NB4 (cell line): ENCODE data around the gene IL3RA.
"Not testable (repeated sequence)": the region's sequence is repeated elsewhere in the genome, so short reads cannot be mapped to it uniquely, and the experiment has no call there.

Source experiments
- DNase-seq: peaks from one replicate; pipeline ENCODE4 v3.0.0; 2010; ENCODE audit warnings: low read depth
- H3K4me3 ChIP-seq: one replicate; pipeline ENCODE4 v1.5.1; 2011; ENCODE audit warnings: mild to moderate bottlenecking, low read depth, low read length, moderate library complexity
- MAX ChIP-seq: IDR thresholded peaks from 2 replicates; pipeline ENCODE4 v1.6.1; 2011; ENCODE audit warnings: low read depth, low read length
- MYC ChIP-seq: IDR thresholded peaks from 2 replicates; pipeline ENCODE4 v1.6.1; 2011; ENCODE audit warnings: low read depth, low read length
- POLR2A ChIP-seq: IDR thresholded peaks from 2 replicates; pipeline ENCODE4 v1.6.1; 2011; ENCODE audit warnings: mild to moderate bottlenecking; ENCODE audit not compliant: insufficient read length; ENCODE audit errors: extremely low read depth
- TF ChIP-seq, protein P1 (sequence below): IDR thresholded peaks from one replicate; pipeline ENCODE4 v1.5.1; 2012; ENCODE audit warnings: low read depth, low read length

IL3RA gene

DNA sequence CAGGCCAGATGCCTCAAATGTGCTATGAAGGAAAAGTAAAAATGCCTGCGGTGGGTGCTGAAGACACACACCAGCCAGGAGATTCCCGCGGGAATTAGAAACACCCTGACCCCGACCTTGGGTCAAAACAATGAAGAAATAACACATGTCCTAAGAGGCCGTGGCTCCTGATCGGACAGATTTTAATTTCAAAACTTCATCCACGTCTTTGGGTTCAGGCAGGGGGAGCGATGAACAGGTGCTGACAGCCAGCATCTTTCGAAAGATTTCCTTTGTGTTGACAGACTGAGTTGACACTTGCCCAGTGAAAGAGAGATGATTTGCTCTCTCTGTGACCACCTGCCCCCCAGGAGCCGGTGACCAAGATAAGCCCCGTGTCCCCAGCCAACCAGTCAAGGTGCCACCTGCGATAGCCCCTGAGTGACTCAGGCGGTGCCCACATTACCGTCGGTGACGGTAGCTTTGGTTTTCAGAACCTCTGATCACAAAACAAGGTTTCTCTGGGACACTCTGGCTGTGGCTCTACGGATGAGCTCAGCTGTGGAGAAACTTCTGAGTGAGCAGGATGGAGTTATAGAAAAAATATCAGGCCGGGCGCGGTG is 11.0 kb upstream of the IL3RA start:
- no peak overlapping the region for H3K4me3 ChIP-seq
- TF ChIP-seq POLR2A (no peak), MYC (no peak), MAX (no peak)
- TF ChIP-seq, protein P1, sequence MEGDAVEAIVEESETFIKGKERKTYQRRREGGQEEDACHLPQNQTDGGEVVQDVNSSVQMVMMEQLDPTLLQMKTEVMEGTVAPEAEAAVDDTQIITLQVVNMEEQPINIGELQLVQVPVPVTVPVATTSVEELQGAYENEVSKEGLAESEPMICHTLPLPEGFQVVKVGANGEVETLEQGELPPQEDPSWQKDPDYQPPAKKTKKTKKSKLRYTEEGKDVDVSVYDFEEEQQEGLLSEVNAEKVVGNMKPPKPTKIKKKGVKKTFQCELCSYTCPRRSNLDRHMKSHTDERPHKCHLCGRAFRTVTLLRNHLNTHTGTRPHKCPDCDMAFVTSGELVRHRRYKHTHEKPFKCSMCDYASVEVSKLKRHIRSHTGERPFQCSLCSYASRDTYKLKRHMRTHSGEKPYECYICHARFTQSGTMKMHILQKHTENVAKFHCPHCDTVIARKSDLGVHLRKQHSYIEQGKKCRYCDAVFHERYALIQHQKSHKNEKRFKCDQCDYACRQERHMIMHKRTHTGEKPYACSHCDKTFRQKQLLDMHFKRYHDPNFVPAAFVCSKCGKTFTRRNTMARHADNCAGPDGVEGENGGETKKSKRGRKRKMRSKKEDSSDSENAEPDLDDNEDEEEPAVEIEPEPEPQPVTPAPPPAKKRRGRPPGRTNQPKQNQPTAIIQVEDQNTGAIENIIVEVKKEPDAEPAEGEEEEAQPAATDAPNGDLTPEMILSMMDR = no peak
- peak; percentile 34 for DNase-seq

- no peak for DNase-seq
- TF ChIP-seq POLR2A (no peak), MAX (no peak), MYC (no peak)
- TF ChIP-seq, protein P1 = no peak
- no peak overlapping the region for H3K4me3 ChIP-seq
These were observed 8.8 kb upstream of the IL3RA start for GRCh38 chrX:1327651-1328304.

DNA sequence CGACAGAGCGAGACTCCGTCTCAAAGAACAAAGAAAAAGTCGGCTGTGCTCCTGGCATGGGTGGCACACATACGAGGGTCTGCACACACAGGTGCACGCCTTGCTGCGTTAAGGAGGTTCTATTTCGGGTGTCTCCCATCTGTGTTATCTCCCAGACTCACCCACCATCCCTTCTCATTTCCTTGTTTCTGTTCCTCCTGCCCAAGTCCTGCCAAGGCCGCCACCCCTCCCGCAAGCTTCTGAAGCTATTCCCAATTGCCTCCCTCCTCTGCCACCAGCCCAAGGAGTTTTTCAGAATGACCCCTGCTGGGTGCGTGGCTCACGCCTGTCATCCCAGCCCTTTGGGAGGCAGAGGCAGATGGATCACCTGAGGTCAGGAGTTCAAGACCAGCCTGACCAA is 6.0 kb upstream of the IL3RA start:
- DNase-seq = no peak
- no peak for TF ChIP-seq MAX
- TF ChIP-seq, protein P1 = no peak
- no peak for TF ChIP-seq MYC
- no peak for TF ChIP-seq POLR2A
- no peak overlapping the region for H3K4me3 ChIP-seq

DNA sequence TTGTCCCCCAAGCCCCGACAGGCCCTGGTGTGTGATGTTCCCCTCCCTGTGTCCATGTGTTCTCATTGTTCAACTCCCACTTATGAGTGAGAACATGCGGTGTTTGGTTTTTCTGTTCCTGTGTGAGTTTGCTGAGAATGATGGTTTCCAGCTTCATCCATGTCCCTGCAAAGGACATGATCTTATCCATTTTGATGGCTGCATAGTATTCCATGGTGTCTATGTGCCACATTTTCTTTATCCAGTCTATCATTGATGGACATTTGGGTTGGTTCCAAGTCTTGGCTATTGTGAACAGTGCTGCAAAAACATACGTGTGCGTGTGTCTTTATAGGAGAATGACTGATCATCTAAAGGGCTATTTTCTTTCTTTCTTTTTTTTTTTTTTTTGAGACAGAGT is 4.2 kb upstream of the IL3RA start:
- not testable (repeated sequence) for DNase-seq, H3K4me3 ChIP-seq

- TF ChIP-seq MYC = no peak
- no peak for TF ChIP-seq MAX
- no peak for TF ChIP-seq POLR2A
- TF ChIP-seq, protein P1 = no peak
- DNase-seq = no peak
- H3K4me3 ChIP-seq = no peak overlapping the region
These were observed 1.7 kb upstream of the IL3RA start for GRCh38 chrX:1334854-1335253.

- peak; percentile 4 for TF ChIP-seq POLR2A
- TF ChIP-seq, protein P1 = no peak
- no peak for DNase-seq
- peak overlapping the region; percentile 72 for H3K4me3 ChIP-seq
These were observed 579 bp downstream of the IL3RA start for GRCh38 chrX:1336948-1337779.
